Immature natural killer cell (primary cell): ENCODE results near the gene RNF175. TPM values are rescaled to one million over a fixed set of nuclear protein-coding genes. Genes with fewer than 3 reads are reported as not detected.
"Not testable (repeated sequence)": the region's sequence is repeated elsewhere in the genome, so short reads cannot be mapped to it uniquely, and the experiment has no call there.

Experiments
- DNase-seq, 3 donors: peaks; one replicate each; pipeline ENCODE4 v3.0.0; 2022; ENCODE audit warnings: mixed read lengths in 1 of 3
- H3K27ac Mint-ChIP-seq, 6 donors: one replicate each; pipeline ENCODE4 v1.8.0; 2020; ENCODE audit warnings: mixed read lengths in 6 of 6, mild to moderate bottlenecking in 5 of 6, inconsistent platforms in 4 of 6, moderate library complexity in 3 of 6
- H3K27me3 Mint-ChIP-seq, 3 donors: one replicate each; pipeline ENCODE4 v1.8.0; 2020 to 2021; ENCODE audit warnings: low read depth in 3 of 3, mild to moderate bottlenecking in 3 of 3, mixed read lengths in 3 of 3, moderate library complexity in 3 of 3, inconsistent platforms in 1 of 3
- H3K36me3 Mint-ChIP-seq, 3 donors: one replicate each; pipeline ENCODE4 v1.8.0; 2020; ENCODE audit warnings: mixed read lengths in 3 of 3, inconsistent platforms in 2 of 3, mild to moderate bottlenecking in 2 of 3
- H3K4me1 Mint-ChIP-seq, 2 donors: one replicate each; pipeline ENCODE4 v1.8.0; 2020; ENCODE audit warnings: inconsistent platforms in 2 of 2, mild to moderate bottlenecking in 2 of 2, mixed read lengths in 2 of 2, moderate library complexity in 1 of 2
- H3K4me3 Mint-ChIP-seq, 5 donors: one replicate each; pipeline ENCODE4 v1.8.0; 2020; ENCODE audit warnings: mild to moderate bottlenecking in 5 of 5, mixed read lengths in 5 of 5, inconsistent platforms in 3 of 5, moderate library complexity in 3 of 5
- H3K9me3 Mint-ChIP-seq, 6 donors: one replicate each; pipeline ENCODE4 v1.8.0; 2020; ENCODE audit warnings: mild to moderate bottlenecking in 6 of 6, mixed read lengths in 6 of 6, inconsistent platforms in 4 of 6, moderate library complexity in 3 of 6
- polyA plus RNA-seq, 3 donors: library from polyadenylated mRNA; unstranded; fragments of 300-500 nt; fragmentation: Illumina TruSeq; gene quantifications; one replicate each; pipeline ENCODE4 v1.2.3, GENCODE V29; 2021

RNF175 gene
- polyA plus RNA-seq, 3 donors from 2014 or later: not detected

DNA sequence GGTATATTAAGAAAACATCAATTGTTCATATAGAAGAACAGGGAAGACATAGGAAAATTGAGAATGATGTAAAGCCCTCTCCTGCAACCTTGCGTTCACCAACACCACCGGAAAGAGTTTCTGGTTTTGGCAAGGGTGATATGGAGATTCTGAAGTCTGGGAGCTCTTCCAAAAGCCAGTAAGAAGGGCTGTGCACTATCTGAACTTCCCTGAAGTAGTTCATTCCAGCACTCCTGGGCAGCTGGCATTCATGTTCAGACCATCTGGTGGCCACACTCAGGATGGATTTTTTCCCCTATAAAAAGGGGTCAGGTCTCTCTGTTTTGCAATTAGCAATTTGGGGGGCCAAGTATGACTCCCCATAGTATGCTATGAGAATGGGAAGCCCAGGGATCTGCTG is 91.2 kb downstream of the RNF175 start:
- no peaks in the 10 kb centered on the region for H3K4me1 Mint-ChIP-seq
- H3K4me3 Mint-ChIP-seq: no peak overlapping the region
- H3K27me3 Mint-ChIP-seq: peaks cover 0 to 14% (median 6%) of the 10 kb centered on the region in 3 donors
- no peak overlapping the region for H3K27ac Mint-ChIP-seq
- DNase-seq: no peak
- H3K36me3 Mint-ChIP-seq: no peaks in the 10 kb centered on the region
- H3K9me3 Mint-ChIP-seq: peaks cover 0 to 4% (median 0%) of the 10 kb centered on the region in 6 donors

DNA sequence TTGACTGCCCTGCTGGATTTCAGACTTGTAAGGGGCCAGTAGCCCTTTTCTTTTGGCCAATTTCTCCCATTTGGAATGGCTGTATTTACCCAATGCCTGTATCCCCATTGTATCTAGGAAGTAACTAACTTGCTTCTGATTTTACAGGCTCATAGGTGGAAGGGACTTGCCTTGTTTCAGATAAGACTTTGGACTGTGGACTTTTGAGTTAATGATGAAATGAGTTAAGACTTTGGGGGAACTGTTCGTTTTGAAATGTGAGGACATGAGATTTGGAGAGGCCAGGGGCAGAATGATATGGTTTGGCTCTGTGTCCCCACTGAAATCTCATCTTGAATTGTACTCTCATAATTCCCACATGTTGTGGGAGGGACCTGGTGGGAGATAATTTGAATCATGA is 93.3 kb downstream of the RNF175 start:
- H3K36me3 Mint-ChIP-seq, H3K27me3 Mint-ChIP-seq, DNase-seq, H3K27ac Mint-ChIP-seq, H3K9me3 Mint-ChIP-seq, H3K4me3 Mint-ChIP-seq, H3K4me1 Mint-ChIP-seq: not testable (repeated sequence)

DNA sequence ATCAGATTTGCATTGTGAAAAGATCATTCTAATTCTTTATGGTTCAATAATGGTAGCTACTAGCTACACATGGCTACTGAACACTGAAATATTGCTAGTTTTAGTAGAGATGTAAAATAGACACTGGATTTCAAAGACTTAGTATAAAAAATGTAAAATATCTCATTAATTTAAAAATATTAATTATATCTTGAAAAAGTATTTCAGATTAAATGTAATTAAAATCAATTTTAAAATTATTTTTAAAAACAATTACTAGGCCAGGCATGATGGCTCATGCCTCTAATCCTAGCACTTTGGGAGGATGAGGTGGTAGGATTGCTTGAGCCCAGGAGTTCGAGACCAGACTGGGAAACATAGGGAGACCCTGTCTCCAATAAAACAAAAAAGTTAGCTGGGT is 96.2 kb downstream of the RNF175 start:
- Mint-ChIP-seq H3K27me3 (peaks cover 2 to 6% (median 2%) of the 10 kb centered on the region in 3 donors), H3K36me3 (peaks cover 0 to 5% (median 4%) of the 10 kb centered on the region in 3 donors), H3K27ac (no peak overlapping the region), H3K9me3 (no peaks in the 10 kb centered on the region), H3K4me3 (no peak overlapping the region), H3K4me1 (no peaks in the 10 kb centered on the region)
- DNase-seq: no peak

DNA sequence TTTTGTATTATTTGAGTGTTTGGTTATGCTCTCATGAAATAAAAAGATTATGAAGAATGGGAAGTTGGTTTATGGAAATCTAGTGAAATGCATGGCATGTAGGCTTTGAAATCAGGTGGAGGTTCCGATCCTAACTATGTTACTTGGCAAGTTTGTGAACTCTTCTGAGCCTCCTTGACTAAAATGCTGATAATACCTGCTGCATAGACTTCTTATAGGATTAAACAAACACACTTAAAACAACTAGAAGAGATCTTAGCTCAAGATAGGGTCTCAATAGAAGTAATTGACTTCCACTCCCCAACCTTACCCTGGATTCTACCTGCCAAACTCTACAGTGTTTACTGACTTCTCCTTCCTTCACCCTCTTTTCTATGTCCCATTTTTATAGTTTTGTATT is 97.9 kb downstream of the RNF175 start:
- Mint-ChIP-seq H3K4me1 (no peaks in the 10 kb centered on the region), H3K36me3 (peaks cover 0 to 5% (median 4%) of the 10 kb centered on the region in 3 donors), H3K4me3 (no peak overlapping the region), H3K9me3 (no peaks in the 10 kb centered on the region), H3K27ac (no peak overlapping the region), H3K27me3 (peaks cover 2 to 5% (median 2%) of the 10 kb centered on the region in 3 donors)
- no peak for DNase-seq

DNA sequence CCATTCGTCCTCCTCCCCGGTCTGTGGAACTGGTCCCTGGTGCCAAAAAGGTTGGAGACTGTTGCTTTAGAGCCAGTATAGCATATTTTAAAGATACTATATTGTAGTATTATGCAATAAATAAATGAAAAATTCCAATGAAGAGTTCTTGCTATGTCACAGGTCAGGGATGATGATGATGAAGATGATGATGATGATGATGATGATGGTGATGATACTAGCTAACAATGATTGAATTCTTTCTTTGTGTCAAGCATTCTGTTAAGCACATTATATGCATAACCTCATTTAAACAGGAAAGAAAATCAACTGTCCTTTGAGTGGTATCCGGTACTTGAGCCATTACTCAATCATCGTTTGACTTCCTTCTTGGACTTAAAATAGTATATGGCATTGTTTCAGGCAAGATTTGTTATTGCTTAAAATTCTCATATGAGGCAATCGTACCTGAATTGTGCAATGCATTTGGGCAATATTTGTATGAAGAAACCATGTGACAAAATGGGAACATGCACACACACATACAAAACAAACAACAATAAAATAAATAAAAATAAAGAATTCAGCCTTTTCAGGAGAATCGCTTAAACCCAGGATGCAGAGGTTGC is 98.5 kb downstream of the RNF175 start:
- Mint-ChIP-seq H3K36me3 (peaks cover 0 to 5% (median 4%) of the 10 kb centered on the region in 3 donors), H3K9me3 (no peaks in the 10 kb centered on the region), H3K27me3 (peaks cover 2 to 5% (median 2%) of the 10 kb centered on the region in 3 donors), H3K4me3 (no peak overlapping the region), H3K4me1 (no peaks in the 10 kb centered on the region), H3K27ac (no peak overlapping the region)
- no peak for DNase-seq

Other genes with a start within 250 kb of the RNF175 start
- gene TLR2, start 75.7 kb downstream of the RNF175 start, polyA plus RNA-seq: 1 to 10 TPM in 2 of 3 donors, under 1 TPM in 1; 0.48 to 2.6 (median 1.5) TPM
- gene SFRP2, start 29.1 kb upstream of the RNF175 start, polyA plus RNA-seq: not detected